ENCODE results near the gene KRT4. TPM values are rescaled to one million over a fixed set of nuclear protein-coding genes. Genes with fewer than 3 reads are reported as not detected.

The KRT4 gene
- total and polyA plus RNA-seq, 2 experiments from 2014 or later: not detected

DNA sequence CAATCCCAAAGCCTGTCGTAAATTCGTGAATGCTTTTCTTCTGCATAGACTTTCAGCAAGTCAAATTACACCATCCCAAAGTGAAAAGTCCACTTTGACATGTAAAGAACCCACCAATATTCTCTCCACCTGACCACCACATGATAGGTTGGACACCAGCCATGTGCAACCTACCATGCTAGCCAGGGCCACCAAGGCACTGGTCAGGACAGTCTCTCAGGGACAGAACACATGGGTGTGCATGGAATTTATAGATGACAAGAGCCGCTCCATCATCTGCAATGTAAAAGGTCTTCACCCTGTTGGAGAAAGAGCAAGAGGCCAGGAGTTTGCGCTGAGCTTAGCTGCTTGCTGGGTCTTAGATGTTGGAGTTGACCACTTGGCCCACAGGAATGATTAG is 31.4 kb downstream of the KRT4 start:
- H3K27me3 ChIP-seq: peaks cover 54% of the 10 kb centered on the region
- no peaks in the 10 kb centered on the region for H3K36me3 ChIP-seq
- no peak overlapping the region for H3K27ac ChIP-seq
- H3K4me1 ChIP-seq (ENCODE audit: low read depth): no peaks in the 10 kb centered on the region
- H3K9me3 ChIP-seq (ENCODE audit: low read depth): no peaks in the 10 kb centered on the region
- no peak overlapping the region for H3K4me3 ChIP-seq
- no peak for DNase-seq (ENCODE audit: low read depth in 1 of 2, low spot score in 1 of 2)
- TF ChIP-seq, protein P1, sequence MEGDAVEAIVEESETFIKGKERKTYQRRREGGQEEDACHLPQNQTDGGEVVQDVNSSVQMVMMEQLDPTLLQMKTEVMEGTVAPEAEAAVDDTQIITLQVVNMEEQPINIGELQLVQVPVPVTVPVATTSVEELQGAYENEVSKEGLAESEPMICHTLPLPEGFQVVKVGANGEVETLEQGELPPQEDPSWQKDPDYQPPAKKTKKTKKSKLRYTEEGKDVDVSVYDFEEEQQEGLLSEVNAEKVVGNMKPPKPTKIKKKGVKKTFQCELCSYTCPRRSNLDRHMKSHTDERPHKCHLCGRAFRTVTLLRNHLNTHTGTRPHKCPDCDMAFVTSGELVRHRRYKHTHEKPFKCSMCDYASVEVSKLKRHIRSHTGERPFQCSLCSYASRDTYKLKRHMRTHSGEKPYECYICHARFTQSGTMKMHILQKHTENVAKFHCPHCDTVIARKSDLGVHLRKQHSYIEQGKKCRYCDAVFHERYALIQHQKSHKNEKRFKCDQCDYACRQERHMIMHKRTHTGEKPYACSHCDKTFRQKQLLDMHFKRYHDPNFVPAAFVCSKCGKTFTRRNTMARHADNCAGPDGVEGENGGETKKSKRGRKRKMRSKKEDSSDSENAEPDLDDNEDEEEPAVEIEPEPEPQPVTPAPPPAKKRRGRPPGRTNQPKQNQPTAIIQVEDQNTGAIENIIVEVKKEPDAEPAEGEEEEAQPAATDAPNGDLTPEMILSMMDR (IDR thresholded peaks at IDR 0.05; ENCODE audit: low read depth, low read length): no peak

DNA sequence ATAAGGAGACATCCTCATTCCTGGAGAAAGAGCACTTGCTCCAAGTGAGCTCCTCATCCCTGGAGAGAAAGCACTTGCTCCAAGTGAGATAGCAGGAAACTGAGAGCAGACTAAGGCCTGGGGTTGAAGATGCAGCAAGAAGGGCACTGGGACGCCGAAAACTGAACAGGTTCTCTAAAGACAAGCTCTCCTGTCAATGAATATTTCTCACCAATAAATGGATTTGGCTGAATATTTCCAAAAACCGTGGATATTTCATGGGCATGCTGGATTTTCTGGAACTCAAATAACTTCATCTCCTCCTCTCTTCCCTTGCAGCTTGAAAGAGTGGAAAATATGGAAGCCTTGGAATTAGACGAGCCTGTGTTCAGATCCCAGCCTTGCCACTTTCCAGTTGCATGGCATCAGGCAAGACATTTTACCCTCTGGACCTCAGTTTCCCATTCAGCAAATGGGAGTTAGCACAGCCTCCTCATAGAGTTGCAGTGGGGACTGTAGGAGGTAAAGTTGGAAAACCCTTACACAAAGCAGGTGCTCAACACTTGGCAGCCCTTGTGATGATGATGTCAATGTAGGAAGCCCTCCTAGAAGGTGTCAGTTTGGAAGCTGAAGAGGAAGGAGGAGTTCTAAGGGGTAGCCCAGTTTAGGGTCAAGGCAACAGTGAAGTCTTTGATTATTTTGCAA is 32.4 kb downstream of the KRT4 start:
- no peak overlapping the region for H3K4me3 ChIP-seq

DNA sequence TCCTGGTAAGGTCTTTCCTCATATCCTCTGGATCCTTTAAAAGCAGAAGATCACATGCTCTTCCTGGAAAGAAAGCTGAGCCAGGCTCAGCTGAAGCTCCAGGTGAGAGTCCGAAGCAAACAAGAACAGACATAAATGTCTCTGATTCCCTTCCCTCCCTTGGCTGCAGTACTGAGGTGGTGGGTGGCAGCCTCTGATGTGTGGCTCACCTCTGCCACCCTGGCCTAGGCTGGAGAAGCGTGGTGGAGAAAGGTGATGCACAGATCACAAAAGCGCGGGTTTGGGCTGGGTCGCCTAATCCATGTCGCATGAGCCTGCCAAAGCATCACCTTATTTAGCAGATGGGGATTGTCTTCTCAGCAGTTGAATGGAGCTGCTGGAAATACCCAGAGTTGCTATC is 34.0 kb downstream of the KRT4 start:
- Histone ChIP-seq H3K36me3 (no peaks in the 10 kb centered on the region), H3K4me1 (ENCODE audit: low read depth) (no peaks in the 10 kb centered on the region), H3K27me3 (peaks cover 67% of the 10 kb centered on the region), H3K27ac (no peak overlapping the region), H3K9me3 (ENCODE audit: low read depth) (no peaks in the 10 kb centered on the region), H3K4me3 (no peak overlapping the region)
- TF ChIP-seq, protein P1 (IDR thresholded peaks at IDR 0.05; ENCODE audit: low read depth, low read length): no peak
- no peak for DNase-seq (ENCODE audit: low read depth in 1 of 2, low spot score in 1 of 2)

More for the DNA sequence above, 32.4 kb downstream of the KRT4 start:
- TF ChIP-seq, protein P1 (IDR thresholded peaks at IDR 0.05; ENCODE audit: low read depth, low read length): no peak
- no peak overlapping the region for H3K27ac ChIP-seq
- H3K27me3 ChIP-seq: peaks cover 59% of the 10 kb centered on the region
- DNase-seq (ENCODE audit: low read depth in 1 of 2, low spot score in 1 of 2): no peak
- H3K9me3 ChIP-seq (ENCODE audit: low read depth): no peaks in the 10 kb centered on the region
- H3K4me1 ChIP-seq (ENCODE audit: low read depth): no peaks in the 10 kb centered on the region
- H3K36me3 ChIP-seq: no peaks in the 10 kb centered on the region

DNA sequence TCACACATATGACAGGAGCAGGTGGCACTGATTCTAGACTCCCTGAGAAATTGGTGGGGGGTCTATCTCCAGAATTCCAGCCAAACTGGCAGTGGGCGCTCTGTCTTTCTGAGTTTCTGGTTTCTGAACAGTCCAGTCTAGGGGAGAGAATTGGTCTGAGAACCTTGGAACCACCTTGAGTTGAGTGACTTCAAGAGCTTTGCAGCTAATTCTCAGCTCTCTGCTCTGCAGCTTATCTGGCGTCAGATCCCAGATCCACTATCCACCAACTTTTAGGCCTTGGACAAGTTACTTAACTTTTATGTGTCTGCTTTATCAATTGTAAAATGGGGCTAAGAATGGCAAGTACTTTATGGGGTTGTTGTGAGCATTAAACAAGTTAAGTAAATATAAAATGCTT is 35.1 kb downstream of the KRT4 start:
- H3K4me3 ChIP-seq: no peak overlapping the region
- no peaks in the 10 kb centered on the region for H3K9me3 ChIP-seq (ENCODE audit: low read depth)
- H3K27ac ChIP-seq: no peak overlapping the region
- no peaks in the 10 kb centered on the region for H3K4me1 ChIP-seq (ENCODE audit: low read depth)
- no peaks in the 10 kb centered on the region for H3K36me3 ChIP-seq
- DNase-seq (ENCODE audit: low read depth in 1 of 2, low spot score in 1 of 2): no peak
- H3K27me3 ChIP-seq: peaks cover 69% of the 10 kb centered on the region
- TF ChIP-seq, protein P1 (IDR thresholded peaks at IDR 0.05; ENCODE audit: low read depth, low read length): no peak

DNA sequence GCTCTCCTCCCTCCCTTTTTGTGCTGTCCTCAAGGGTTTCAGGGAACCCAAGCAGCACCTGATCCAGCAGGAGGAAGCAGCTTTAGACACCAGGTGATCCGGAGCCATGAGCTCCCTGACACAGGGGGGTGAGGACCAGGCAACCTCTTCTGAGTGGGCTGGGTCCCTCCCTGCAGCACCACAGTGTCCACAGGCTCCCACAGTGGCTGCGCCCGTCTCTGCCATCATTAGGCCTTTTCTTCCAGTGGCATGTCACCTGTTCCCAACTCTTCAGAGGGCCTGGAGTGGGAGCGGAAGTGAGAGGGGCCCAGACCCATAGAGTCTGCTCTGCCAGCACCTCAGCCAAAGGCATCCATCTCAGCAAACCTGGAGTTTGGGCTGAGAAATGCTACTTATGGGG is 36.4 kb downstream of the KRT4 start:
- peaks cover 65% of the 10 kb centered on the region for H3K27me3 ChIP-seq

More for the DNA sequence above, 36.4 kb downstream of the KRT4 start:
- Histone ChIP-seq H3K4me3 (no peak overlapping the region), H3K4me1 (ENCODE audit: low read depth) (no peaks in the 10 kb centered on the region), H3K36me3 (no peaks in the 10 kb centered on the region), H3K27ac (no peak overlapping the region), H3K9me3 (ENCODE audit: low read depth) (no peaks in the 10 kb centered on the region)
- TF ChIP-seq, protein P1 (IDR thresholded peaks at IDR 0.05; ENCODE audit: low read depth, low read length): no peak
- no peak for DNase-seq (ENCODE audit: low read depth in 1 of 2, low spot score in 1 of 2)
